HEK293 (cell line): Measurements from ENCODE around the gene CPXM2.
"Not testable (repeated sequence)": the region's sequence is repeated elsewhere in the genome, so short reads cannot be mapped to it uniquely, and the experiment has no call there.

Experiments used
- CTCF ChIA-PET: fragments of 350-600 bp; formaldehyde crosslinking; extraction: SDS; loops from one replicate; lab custom pipeline; 2021; ENCODE audit warnings: antibody characterized with exemption; lab: Yijun Ruan, JAX
- POLR2A ChIA-PET: fragments of 300-600 bp; formaldehyde crosslinking; extraction: SDS; loops from one replicate; lab custom pipeline; 2020; ENCODE audit warnings: antibody characterized with exemption, inconsistent platforms; lab: Yijun Ruan, JAX
- H3K27ac ChIP-seq: fragments of 200-500 bp; sonication (Bioruptor generic); 2 replicates; pipeline ENCODE4 v1.5.1; 2014; ENCODE audit warnings: low read depth, low read length, control low read depth, inconsistent platforms; ENCODE audit errors: extremely low read depth
- H3K36me3 ChIP-seq, 2 experiments: fragments of 200-500 bp in 1 of 2; sonication (Bioruptor generic) in 1 of 2; 1 replicate in 1 of 2; 2 replicates in 1 of 2; pipeline ENCODE4 v1.5.1; 2014 to 2017; ENCODE audit warnings: inconsistent platforms in 2 of 2, low read length in 2 of 2; ENCODE audit not compliant: control insufficient read depth in 2 of 2, insufficient read depth in 1 of 2
- H3K4me1 ChIP-seq: fragments of 200-500 bp; sonication (Bioruptor generic); 2 replicates; pipeline ENCODE4 v1.5.1; 2014; ENCODE audit warnings: mild to moderate bottlenecking, low read length, inconsistent platforms; ENCODE audit not compliant: control insufficient read depth, insufficient read depth
- H3K4me3 ChIP-seq: 2 replicates; pipeline ENCODE4 v1.5.1; 2011; ENCODE audit warnings: low read depth, mild to moderate bottlenecking, control low read depth, low read length, moderate library complexity
- H3K9me3 ChIP-seq: fragments of 200-500 bp; sonication (Bioruptor generic); 2 replicates; pipeline ENCODE4 v1.5.1; 2014; ENCODE audit warnings: low read depth, low read length, inconsistent platforms; ENCODE audit not compliant: control insufficient read depth, insufficient read depth
- OSR2 ChIP-seq: fragments of 450-650 bp; formaldehyde crosslinking; IDR thresholded peaks from 2 replicates; pipeline ENCODE4 v1.5.1; 2016; ENCODE audit warnings: missing biosample characterization, missing genetic modification characterization
- REPIN1 ChIP-seq: fragments of 450-650 bp; formaldehyde crosslinking; IDR thresholded peaks from 2 replicates; pipeline ENCODE4 v1.5.1; 2017; ENCODE audit warnings: missing biosample characterization, missing genetic modification characterization, low read depth
- REST ChIP-seq: fragments of 450-650 bp; formaldehyde crosslinking; IDR thresholded peaks from 2 replicates; pipeline ENCODE4 v1.5.1; 2016; ENCODE audit warnings: missing biosample characterization, missing genetic modification characterization
- SETDB1 ChIP-seq: IDR thresholded peaks from one replicate; pipeline ENCODE4 v1.6.1; 2017; ENCODE audit warnings: mild to moderate bottlenecking, low read length, moderate library complexity, mixed read lengths; ENCODE audit not compliant: insufficient read length
- YY1 ChIP-seq: fragments of 450-650 bp; formaldehyde crosslinking; IDR thresholded peaks from 2 replicates; pipeline ENCODE4 v1.5.1; 2018; ENCODE audit warnings: missing biosample characterization, missing genetic modification characterization
- ZBTB17 ChIP-seq: fragments of 450-650 bp; formaldehyde crosslinking; IDR thresholded peaks from 2 replicates; pipeline ENCODE4 v1.5.1; 2016; ENCODE audit warnings: missing biosample characterization, missing genetic modification characterization
- ZNF146 ChIP-seq: fragments of 450-650 bp; formaldehyde crosslinking; IDR thresholded peaks from 2 replicates; pipeline ENCODE4 v1.5.1; 2016; ENCODE audit warnings: missing biosample characterization, missing genetic modification characterization
- ZNF155 ChIP-seq: fragments of 450-650 bp; formaldehyde crosslinking; IDR thresholded peaks from 2 replicates; pipeline ENCODE4 v1.5.1; 2016; ENCODE audit warnings: missing biosample characterization, missing genetic modification characterization
- ZNF202 ChIP-seq: fragments of 450-650 bp; formaldehyde crosslinking; IDR thresholded peaks from 2 replicates; pipeline ENCODE4 v1.5.1; 2016; ENCODE audit warnings: missing biosample characterization, missing genetic modification characterization, borderline replicate concordance
- ZNF324 ChIP-seq: fragments of 450-650 bp; formaldehyde crosslinking; IDR thresholded peaks from 2 replicates; pipeline ENCODE4 v1.5.1; 2016; ENCODE audit warnings: missing biosample characterization, missing genetic modification characterization
- ZNF341 ChIP-seq: fragments of 450-650 bp; formaldehyde crosslinking; IDR thresholded peaks from 2 replicates; pipeline ENCODE4; 2016; ENCODE audit warnings: low read depth, missing biosample characterization, missing genetic modification characterization
- ZNF449 ChIP-seq: fragments of 450-650 bp; formaldehyde crosslinking; IDR thresholded peaks from 2 replicates; pipeline ENCODE4 v1.5.1; 2017; ENCODE audit warnings: missing biosample characterization, mild to moderate bottlenecking, missing genetic modification characterization, moderate library complexity
- ZNF521 ChIP-seq: fragments of 450-650 bp; formaldehyde crosslinking; IDR thresholded peaks from 2 replicates; pipeline ENCODE4 v1.5.1; 2017; ENCODE audit warnings: missing biosample characterization, mild to moderate bottlenecking, missing genetic modification characterization
- ZNF560 ChIP-seq: fragments of 450-650 bp; formaldehyde crosslinking; IDR thresholded peaks from 2 replicates; pipeline ENCODE4 v1.5.1; 2017; ENCODE audit warnings: missing biosample characterization, missing genetic modification characterization, borderline replicate concordance
- ZNF629 ChIP-seq: fragments of 450-650 bp; formaldehyde crosslinking; IDR thresholded peaks from 2 replicates; pipeline ENCODE4 v1.5.1; 2017; ENCODE audit warnings: missing biosample characterization, missing genetic modification characterization
- ZNF791 ChIP-seq: fragments of 450-650 bp; formaldehyde crosslinking; IDR thresholded peaks from 2 replicates; pipeline ENCODE4 v1.5.1; 2016; ENCODE audit warnings: missing biosample characterization, missing genetic modification characterization
- ZNF792 ChIP-seq: fragments of 450-650 bp; formaldehyde crosslinking; IDR thresholded peaks from 2 replicates; pipeline ENCODE4 v1.5.1; 2016; ENCODE audit warnings: missing biosample characterization, missing genetic modification characterization
- ZSCAN23 ChIP-seq: fragments of 450-650 bp; formaldehyde crosslinking; IDR thresholded peaks from 2 replicates; pipeline ENCODE4 v1.5.1; 2016; ENCODE audit warnings: missing biosample characterization, missing genetic modification characterization
- TF ChIP-seq, protein P1 (sequence below): fragments of 450-650 bp; formaldehyde crosslinking; IDR thresholded peaks from 2 replicates; pipeline ENCODE4 v1.5.1; 2016; ENCODE audit warnings: missing biosample characterization, missing genetic modification characterization
- TF ChIP-seq, protein P2 (sequence below): fragments of 450-650 bp; formaldehyde crosslinking; IDR thresholded peaks from 2 replicates; pipeline ENCODE4 v1.5.1; 2017; ENCODE audit warnings: missing biosample characterization, missing genetic modification characterization

Gene CPXM2

DNA sequence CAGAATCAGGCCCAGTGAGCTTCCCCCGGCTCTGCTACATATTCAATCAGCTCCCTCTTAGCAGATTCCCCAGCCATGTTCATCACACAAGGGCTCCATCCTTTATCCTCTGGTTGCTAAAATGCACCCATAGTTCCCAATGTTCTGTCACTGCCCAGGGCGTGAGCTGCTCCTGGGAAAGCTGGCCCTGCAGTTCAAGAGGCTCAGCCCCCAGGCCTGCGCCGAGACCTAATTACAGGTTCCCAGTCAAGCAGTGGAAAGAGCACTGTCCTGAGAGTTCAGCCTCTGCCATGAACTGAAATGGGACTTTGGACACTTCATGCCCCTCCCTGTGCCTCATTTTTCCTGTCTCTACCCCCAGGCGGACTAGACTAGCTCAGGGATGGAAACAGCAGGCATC lies 149.9 kb downstream of the CPXM2 start (continued):
- TF ChIP-seq OSR2 (no peak), ZNF791 (tag by site-specific recombination) (no peak), ZNF792 (tag by site-specific recombination) (no peak)

DNA sequence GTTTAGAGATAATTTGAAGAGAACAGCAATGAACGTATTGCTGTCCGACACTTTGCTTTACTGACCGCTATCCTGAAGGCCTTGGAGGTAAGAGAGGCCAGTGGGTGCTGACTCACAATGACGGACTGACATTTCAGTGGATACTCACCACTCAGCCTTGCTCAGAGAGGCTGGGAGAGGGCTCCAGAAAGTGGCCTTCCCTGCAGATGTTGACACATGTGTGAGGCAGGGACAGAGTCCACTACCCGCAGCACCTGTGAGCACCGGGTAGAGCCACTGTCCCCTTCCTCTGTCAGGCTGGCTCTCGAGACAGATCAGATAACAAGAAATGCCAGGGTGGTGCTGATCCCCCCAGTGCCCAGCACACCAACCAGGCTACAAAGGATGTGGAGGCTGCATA lies 150.5 kb downstream of the CPXM2 start:
- CTCF ChIA-PET: interaction anchor here (0.5 kb wide), 1 partner anchor 229 kb away, joined by 4 read pairs; no protein-coding TSS in a partner anchor

GRCh38 chr10:123736917-123737316 lies 154.7 kb downstream of the CPXM2 start:
- TF ChIP-seq, protein P1, sequence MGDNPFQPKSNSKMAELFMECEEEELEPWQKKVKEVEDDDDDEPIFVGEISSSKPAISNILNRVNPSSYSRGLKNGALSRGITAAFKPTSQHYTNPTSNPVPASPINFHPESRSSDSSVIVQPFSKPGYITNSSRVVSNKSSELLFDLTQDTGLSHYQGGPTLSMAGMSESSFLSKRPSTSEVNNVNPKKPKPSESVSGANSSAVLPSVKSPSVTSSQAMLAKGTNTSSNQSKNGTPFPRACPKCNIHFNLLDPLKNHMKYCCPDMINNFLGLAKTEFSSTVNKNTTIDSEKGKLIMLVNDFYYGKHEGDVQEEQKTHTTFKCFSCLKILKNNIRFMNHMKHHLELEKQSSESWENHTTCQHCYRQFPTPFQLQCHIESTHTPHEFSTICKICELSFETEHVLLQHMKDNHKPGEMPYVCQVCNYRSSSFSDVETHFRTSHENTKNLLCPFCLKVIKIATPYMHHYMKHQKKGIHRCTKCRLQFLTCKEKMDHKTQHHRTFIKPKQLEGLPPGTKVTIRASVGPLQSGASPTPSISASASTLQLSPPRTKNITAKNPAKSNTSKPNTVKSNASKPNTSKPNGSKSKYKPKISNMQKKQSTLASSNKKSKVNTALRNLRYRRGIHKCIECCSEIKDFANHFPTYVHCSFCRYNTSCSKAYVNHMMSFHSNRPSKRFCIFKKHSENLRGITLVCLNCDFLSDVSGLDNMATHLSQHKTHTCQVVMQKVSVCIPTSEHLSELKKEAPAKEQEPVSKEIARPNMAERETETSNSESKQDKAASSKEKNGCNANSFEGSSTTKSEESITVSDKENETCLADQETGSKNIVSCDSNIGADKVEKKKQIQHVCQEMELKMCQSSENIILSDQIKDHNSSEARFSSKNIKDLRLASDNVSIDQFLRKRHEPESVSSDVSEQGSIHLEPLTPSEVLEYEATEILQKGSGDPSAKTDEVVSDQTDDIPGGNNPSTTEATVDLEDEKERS: 0 out of 2 replicates have a peak, but pooled peaks have one; percentile 55
- TF ChIP-seq ZNF146 (tag by site-specific recombination): peak; percentile 88
- H3K27ac ChIP-seq, H3K4me3 ChIP-seq, H3K36me3 ChIP-seq, CTCF ChIA-PET, H3K9me3 ChIP-seq, H3K4me1 ChIP-seq, POLR2A ChIA-PET: not testable (repeated sequence)

More for the DNA sequence above, 150.5 kb downstream of the CPXM2 start:
- TF ChIP-seq REST (no peak), YY1 (tag by site-specific recombination) (no peak), SETDB1 (no peak), REPIN1 (no peak), ZNF449 (tag by site-specific recombination) (no peak), ZNF155 (tag by site-specific recombination) (no peak), ZNF791 (tag by site-specific recombination) (no peak), ZNF521 (tag by site-specific recombination) (no peak), ZNF324 (tag by site-specific recombination) (no peak), ZSCAN23 (no peak), ZBTB17 (no peak), ZNF629 (no peak), ZNF202 (tag by site-specific recombination) (no peak), ZNF560 (no peak), ZNF341 (tag by site-specific recombination) (no peak)
- TF ChIP-seq, protein P2, sequence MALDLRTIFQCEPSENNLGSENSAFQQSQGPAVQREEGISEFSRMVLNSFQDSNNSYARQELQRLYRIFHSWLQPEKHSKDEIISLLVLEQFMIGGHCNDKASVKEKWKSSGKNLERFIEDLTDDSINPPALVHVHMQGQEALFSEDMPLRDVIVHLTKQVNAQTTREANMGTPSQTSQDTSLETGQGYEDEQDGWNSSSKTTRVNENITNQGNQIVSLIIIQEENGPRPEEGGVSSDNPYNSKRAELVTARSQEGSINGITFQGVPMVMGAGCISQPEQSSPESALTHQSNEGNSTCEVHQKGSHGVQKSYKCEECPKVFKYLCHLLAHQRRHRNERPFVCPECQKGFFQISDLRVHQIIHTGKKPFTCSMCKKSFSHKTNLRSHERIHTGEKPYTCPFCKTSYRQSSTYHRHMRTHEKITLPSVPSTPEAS (tag by site-specific recombination): no peak
- TF ChIP-seq, all 188 proteins: peak for 0
- no peaks in the 10 kb centered on the region for H3K36me3 ChIP-seq
- H3K9me3 ChIP-seq: no peaks in the 10 kb centered on the region
- no peaks in the 10 kb centered on the region for H3K4me1 ChIP-seq
- POLR2A ChIA-PET: no interaction called here
- H3K27ac ChIP-seq: no peak overlapping the region
- H3K4me3 ChIP-seq: no peak overlapping the region
